ENCODE data around the gene KANK2.

The KANK2 gene

GRCh38 chr19:11203194-11204075 is 6.1 kb upstream of the KANK2 start:
- TF ChIP-seq CTCF (IDR thresholded peaks at IDR 0.05; ENCODE audit: insufficient read depth, low read length, poor library complexity, severe bottlenecking), result peak; percentile 86
- Histone ChIP-seq H3K4me3 (replicated peaks; ENCODE audit: low read depth, low read length) (no peak overlapping the region), H3K27me3 (replicated peaks; ENCODE audit: control insufficient read depth, insufficient read depth, low read length) (no peaks in the 10 kb centered on the region), H3K36me3 (ENCODE audit: control insufficient read depth, insufficient read depth, low read length) (no peaks in the 10 kb centered on the region; the same call in 1 of the 2 replicates)
- DNase-seq (ENCODE audit: extremely low read depth, insufficient read length), result no peak

- no peak for TF ChIP-seq CTCF (IDR thresholded peaks at IDR 0.05; ENCODE audit: insufficient read depth, low read length, poor library complexity, severe bottlenecking)
- H3K36me3 ChIP-seq (ENCODE audit: control insufficient read depth, insufficient read depth, low read length), result no peaks in the 10 kb centered on the region; the same call in 1 of the 2 replicates
- no peak for DNase-seq (ENCODE audit: extremely low read depth, insufficient read length)
- no peak overlapping the region for H3K4me3 ChIP-seq (replicated peaks; ENCODE audit: low read depth, low read length)
- H3K27me3 ChIP-seq (replicated peaks; ENCODE audit: control insufficient read depth, insufficient read depth, low read length), result no peaks in the 10 kb centered on the region
Measured at GRCh38 chr19:11202488-11203193, 5.3 kb upstream of the KANK2 start.

GRCh38 chr19:11201791-11202190 is 4.4 kb upstream of the KANK2 start:
- no peak for TF ChIP-seq CTCF (IDR thresholded peaks at IDR 0.05; ENCODE audit: insufficient read depth, low read length, poor library complexity, severe bottlenecking)
- no peak overlapping the region for H3K4me3 ChIP-seq (replicated peaks; ENCODE audit: low read depth, low read length)
- H3K27me3 ChIP-seq (replicated peaks; ENCODE audit: control insufficient read depth, insufficient read depth, low read length), result no peaks in the 10 kb centered on the region
- DNase-seq (ENCODE audit: extremely low read depth, insufficient read length), result no peak
- no peaks in the 10 kb centered on the region; the same call in 1 of the 2 replicates for H3K36me3 ChIP-seq (ENCODE audit: control insufficient read depth, insufficient read depth, low read length)

GRCh38 chr19:11200931-11201330 is 3.6 kb upstream of the KANK2 start:
- no peak for TF ChIP-seq CTCF (IDR thresholded peaks at IDR 0.05; ENCODE audit: insufficient read depth, low read length, poor library complexity, severe bottlenecking)
- Histone ChIP-seq H3K27me3 (replicated peaks; ENCODE audit: control insufficient read depth, insufficient read depth, low read length) (no peaks in the 10 kb centered on the region), H3K36me3 (ENCODE audit: control insufficient read depth, insufficient read depth, low read length) (no peaks in the 10 kb centered on the region; the same call in 1 of the 2 replicates), H3K4me3 (replicated peaks; ENCODE audit: low read depth, low read length) (no peak overlapping the region)
- DNase-seq (ENCODE audit: extremely low read depth, insufficient read length), result no peak

- H3K36me3 ChIP-seq (ENCODE audit: control insufficient read depth, insufficient read depth, low read length), result no peaks in the 10 kb centered on the region; the same call in 1 of the 2 replicates
- no peak overlapping the region for H3K4me3 ChIP-seq (replicated peaks; ENCODE audit: low read depth, low read length)
- no peak for DNase-seq (ENCODE audit: extremely low read depth, insufficient read length)
- no peak for TF ChIP-seq CTCF (IDR thresholded peaks at IDR 0.05; ENCODE audit: insufficient read depth, low read length, poor library complexity, severe bottlenecking)
- H3K27me3 ChIP-seq (replicated peaks; ENCODE audit: control insufficient read depth, insufficient read depth, low read length), result no peaks in the 10 kb centered on the region
Measured at GRCh38 chr19:11200015-11200574, 2.8 kb upstream of the KANK2 start.
